Right kidney (tissue), 9 donors: ENCODE measurements around the gene AOC3.
A peak's percentile ranks its signal among the peaks of the same experiment; 100 is the strongest.

ENCODE experiments used
- DNase-seq: peaks from one replicate; pipeline ENCODE4 v3.0.0-alpha.2; 2016
- long read RNA-seq, 8 donors: transcript quantifications; one replicate each; lab custom pipeline, GENCODE V29; 2026

Gene AOC3, protein sequence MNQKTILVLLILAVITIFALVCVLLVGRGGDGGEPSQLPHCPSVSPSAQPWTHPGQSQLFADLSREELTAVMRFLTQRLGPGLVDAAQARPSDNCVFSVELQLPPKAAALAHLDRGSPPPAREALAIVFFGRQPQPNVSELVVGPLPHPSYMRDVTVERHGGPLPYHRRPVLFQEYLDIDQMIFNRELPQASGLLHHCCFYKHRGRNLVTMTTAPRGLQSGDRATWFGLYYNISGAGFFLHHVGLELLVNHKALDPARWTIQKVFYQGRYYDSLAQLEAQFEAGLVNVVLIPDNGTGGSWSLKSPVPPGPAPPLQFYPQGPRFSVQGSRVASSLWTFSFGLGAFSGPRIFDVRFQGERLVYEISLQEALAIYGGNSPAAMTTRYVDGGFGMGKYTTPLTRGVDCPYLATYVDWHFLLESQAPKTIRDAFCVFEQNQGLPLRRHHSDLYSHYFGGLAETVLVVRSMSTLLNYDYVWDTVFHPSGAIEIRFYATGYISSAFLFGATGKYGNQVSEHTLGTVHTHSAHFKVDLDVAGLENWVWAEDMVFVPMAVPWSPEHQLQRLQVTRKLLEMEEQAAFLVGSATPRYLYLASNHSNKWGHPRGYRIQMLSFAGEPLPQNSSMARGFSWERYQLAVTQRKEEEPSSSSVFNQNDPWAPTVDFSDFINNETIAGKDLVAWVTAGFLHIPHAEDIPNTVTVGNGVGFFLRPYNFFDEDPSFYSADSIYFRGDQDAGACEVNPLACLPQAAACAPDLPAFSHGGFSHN
- long read RNA-seq, donor 1, full-length matches to known transcripts = 1 of 1 reads
- long read RNA-seq, donor 1, partial matches to known transcripts = 0 of 1 reads
- long read RNA-seq, donor 1, other reads (novel, unspliced or antisense) = 0 of 1 reads
- long read RNA-seq, donor 2, full-length matches to known transcripts = 1 of 1 reads
- long read RNA-seq, donor 2, partial matches to known transcripts = 0 of 1 reads
- long read RNA-seq, donor 2, other reads (novel, unspliced or antisense) = 0 of 1 reads
- long read RNA-seq, donor 3 = 0 reads
- long read RNA-seq, donor 4, full-length matches to known transcripts = 1 of 1 reads
- long read RNA-seq, donor 4, partial matches to known transcripts = 0 of 1 reads
- long read RNA-seq, donor 4, other reads (novel, unspliced or antisense) = 0 of 1 reads
- long read RNA-seq, donor 5 = 0 reads
- long read RNA-seq, donor 6, full-length matches to known transcripts = 1 of 1 reads
- long read RNA-seq, donor 6, partial matches to known transcripts = 0 of 1 reads
- long read RNA-seq, donor 6, other reads (novel, unspliced or antisense) = 0 of 1 reads
- long read RNA-seq, donor 7 = 0 reads
- long read RNA-seq, donor 8 = 0 reads

- DNase-seq = no peak
These were observed at the start of gene AOC3 for GRCh38 chr17:42850954-42851353. TSS of gene AOC3 (plus strand) at chr17:42851199. CDS start at chr17:42851344, 145 bp downstream.

GRCh38 chr17:42803074-42803883 lies 47.7 kb upstream of the AOC3 start:
- DNase-seq = no peak

DNA sequence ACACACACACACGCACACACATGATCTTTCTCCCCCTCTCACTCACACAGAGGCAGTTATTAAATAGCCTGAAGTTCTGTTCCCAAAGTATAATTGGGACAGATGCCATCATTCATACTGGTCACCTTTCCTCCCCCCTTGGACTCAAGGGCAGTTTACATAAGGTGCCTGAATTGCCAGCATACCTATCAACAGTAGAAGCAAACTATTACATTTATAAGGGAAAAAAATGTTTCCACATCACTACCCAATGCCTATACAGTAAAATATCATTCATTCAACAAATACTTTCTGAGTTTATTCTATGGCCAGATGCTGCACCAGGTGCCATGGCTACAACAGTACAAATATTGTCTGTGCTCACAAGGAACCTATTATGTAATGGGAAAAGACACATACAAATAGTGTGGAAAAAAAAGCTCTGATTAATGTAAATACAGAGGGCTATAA lies 46.1 kb upstream of the AOC3 start:
- no peak for DNase-seq

- no peak for DNase-seq
These were observed 44.8 kb upstream of the AOC3 start for GRCh38 chr17:42806249-42806648.

DNA sequence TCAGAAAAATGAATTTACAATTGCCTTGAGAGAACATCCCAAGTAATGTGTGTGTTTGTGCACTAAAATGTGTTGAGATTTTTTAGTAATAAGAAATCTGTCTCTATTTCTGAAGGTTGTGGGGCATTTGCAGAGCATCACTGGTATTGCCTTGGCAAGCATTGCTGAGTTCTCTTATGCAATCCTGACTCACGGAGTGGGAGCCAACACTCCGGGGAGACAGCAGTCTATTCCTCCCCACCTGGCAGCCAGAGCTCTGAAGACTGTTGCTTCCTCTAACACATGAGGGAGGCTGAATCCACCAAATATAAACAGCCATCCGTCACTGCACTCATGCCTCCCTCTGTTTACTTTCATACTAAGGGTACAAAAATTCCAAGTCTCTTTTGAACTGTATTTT lies 41.7 kb upstream of the AOC3 start:
- DNase-seq = no peak

DNA sequence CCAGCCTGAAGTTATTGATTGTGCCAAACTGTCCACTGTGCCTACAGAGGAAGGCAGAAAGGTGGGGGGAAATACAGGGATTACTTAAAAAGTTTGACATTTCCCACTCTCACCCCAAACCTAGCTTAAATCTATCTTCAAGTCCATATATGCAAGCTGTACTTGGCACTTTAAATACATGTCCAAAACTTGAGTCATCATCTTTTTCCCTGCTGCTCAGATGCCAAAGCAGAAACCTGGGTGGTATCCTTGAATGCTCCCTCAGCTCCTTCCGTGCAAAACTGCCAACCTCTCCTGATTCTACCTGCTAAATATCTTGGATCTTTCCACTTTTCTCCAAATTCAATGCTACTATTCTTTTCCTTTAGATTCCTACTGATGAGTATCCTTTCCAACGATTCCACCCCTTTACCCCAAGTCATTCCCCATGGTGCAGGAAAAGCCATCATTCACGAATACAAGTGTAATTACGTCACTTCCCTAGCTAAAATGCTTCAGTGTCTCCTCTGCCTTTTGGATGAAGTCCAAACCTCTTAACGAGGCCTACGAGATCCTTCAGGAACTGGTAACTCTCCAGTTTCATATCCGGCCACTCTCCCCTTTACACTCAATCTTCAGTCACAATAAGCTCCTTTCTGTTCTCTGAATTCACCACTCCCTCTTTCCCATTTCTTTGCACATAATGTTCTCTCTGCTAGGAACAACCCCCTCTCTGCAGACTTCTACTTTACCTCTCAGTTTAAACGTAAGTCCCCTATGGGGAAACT lies 36.2 kb upstream of the AOC3 start:
- no peak for DNase-seq

- no peak for DNase-seq
These were observed 33.1 kb upstream of the AOC3 start for GRCh38 chr17:42817866-42818265.

GRCh38 chr17:42818379-42818778 lies 32.6 kb upstream of the AOC3 start:
- no peak for DNase-seq

DNA sequence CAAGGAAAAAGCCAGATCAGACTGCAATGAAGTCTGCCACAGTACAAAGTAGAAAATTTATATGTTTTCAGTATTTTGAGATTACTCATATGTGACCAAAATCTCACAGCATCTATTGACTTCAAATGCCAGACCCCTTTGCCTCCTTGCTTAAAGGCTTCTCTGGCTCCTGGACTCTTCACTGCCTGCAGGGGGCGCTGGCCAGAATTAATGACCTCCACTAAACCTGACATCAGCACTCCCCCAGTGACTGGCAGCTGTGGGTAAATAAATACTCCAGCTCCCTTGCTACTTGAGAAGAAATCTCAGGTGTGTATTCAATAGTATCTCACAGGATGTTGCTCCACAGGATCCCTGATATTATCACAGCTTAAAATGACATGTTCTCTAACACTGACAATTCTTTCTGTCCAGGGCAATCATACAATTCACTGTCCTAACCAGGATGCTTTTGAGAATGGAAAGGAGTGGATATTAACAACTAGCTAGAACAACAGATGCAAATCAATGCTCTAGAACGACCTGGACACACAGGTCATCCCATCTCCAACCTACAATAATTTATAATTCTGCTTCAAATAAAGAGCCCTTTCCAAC lies 31.0 kb upstream of the AOC3 start:
- DNase-seq = no peak

DNA sequence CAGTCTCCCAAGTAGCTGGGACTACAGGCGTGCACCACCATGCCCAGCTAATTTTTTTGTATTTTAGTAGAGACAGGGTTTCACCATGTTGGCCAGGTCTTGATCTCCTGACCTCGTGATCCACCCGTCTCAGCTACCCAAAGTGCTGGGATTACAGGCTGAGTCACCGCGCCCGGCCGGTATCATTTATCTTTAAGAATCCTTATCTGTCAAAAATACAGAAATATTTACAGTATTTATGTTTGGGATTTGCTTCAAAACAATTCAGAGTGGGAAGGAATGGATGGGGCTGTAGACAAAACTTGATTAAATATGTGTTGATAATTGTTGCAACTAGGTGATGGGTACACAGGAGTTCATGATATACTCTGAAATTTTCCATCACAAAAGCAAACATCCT lies 29.8 kb upstream of the AOC3 start:
- DNase-seq = no peak

DNA sequence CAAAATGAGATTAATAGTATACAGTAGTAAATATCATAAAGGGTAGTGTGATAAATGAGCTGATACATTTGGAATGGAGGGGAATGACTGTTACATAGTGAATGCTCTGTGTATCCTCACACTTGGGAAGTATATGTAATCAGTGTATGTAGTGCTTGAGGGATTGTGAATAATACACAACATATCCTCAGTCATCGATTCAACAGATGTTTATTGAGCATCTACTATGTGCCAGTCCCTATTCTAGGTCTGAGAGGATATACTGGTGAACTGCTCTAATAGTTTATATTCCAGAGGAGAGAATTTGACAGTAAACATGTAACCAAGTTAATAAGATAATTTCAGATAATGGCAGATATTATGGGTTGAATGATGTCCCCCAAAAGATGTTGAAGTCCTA lies 23.5 kb upstream of the AOC3 start:
- DNase-seq = no peak

DNA sequence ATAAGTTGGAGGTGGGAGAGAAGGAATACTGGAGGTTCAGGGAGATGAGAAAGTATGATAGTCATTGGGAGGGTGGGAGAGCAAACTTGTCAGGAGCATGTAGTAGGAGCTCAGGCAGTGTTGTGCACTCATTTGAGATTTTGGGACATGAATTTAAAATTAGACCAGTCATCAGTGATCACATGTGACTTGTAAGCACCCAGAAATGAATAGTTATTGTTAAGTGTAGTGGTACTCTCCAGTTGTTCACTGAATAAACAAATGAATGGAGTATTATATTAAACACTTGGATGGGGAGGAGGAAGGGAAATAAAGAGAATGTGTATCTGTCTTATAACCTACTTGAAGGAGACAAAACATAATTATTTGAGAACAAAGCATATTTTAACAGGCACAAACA lies 20.0 kb upstream of the AOC3 start:
- no peak for DNase-seq

- DNase-seq = no peak
These were observed 18.6 kb upstream of the AOC3 start for GRCh38 chr17:42832213-42832933.

DNA sequence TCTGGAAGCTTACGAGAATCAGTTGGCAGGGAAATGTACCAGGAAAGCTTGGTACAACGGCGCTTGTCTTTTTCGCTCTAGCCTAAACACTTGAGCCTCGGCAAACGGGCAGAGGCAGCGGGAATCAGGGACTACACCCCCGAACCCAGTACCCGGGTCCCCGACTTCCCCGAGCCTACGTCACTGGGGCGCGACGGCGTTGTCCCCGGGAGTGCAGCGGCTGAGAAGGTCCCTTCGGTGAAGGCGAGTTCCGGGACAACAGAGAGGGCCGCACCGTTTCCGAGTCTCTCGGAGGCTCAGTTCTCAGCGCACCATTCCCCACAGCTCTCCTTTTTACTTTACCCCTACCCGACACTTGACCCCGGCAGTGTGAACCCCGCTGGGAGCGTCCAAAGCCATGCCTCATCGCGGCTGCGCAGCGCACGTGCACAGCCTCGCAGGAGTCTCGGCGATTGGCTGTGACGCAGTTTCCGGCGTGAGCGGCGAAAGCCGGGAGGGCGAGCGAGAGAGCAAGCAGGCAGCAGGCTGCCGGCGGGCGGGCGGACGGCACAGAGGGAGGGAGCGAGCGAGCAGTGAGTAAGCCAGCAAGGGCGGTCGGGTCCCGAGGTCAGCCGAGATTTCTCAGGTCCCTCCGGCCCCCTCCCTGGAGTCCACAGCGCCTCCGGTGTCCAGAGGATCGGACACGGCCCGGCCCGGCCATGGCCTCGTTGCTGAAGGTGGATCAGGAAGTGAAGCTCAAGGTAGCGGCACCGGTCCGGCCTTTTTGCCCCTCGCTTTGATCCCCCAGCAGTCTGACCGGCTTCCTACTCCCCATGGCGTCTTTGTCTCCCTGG lies 17.8 kb upstream of the AOC3 start, which contains the start of gene PSME3:
Gene PSME3, plus strand, starts transcription at position 464 of the 833 bp plus-strand sequence. Its CDS starts 235 bp downstream, at position 699.
- peak; percentile 99 for DNase-seq

GRCh38 chr17:42833767-42834422 lies 17.1 kb upstream of the AOC3 start:
- DNase-seq = no peak

GRCh38 chr17:42835732-42836131 lies 15.3 kb upstream of the AOC3 start:
- DNase-seq = no peak

DNA sequence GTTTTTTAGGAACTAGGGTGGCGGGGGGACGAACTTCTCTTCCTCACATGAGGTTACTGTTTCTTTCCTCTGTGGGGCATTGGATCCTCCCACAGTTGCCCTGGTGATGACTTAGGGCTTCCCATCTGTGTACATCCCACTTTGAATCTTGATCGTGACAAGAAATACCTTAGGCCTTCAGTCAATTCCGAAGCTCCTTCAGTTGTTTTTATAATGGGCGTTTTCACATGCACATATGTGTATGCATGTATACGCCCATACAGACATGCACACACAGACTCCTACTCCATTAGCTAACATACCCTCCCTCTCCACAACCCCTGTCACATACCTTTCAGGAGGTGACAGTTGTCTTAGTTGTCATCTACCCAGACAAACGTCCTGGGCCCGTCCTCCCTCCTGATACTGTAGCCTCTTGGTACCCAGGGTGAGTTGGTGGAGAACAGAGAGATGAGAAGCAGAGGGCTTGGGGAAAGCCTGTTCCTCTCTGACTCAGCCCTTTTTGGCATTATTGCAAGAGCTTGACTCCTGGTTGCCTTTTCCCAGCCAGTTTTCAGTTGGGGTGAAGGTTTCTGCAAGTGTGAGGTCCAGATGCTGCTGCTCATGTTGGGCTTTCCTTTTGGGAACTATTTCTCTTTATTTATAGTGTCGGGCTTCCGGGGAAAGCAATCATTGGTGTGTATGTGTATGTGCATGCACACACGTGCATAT lies 8.9 kb upstream of the AOC3 start:
- DNase-seq = no peak
